Endothelial cell of umbilical vein (primary cell): ENCODE data around the gene PDE6B. TPM values are rescaled to one million over a fixed set of nuclear protein-coding genes. Genes with fewer than 3 reads are reported as not detected.
"Not testable (repeated sequence)": the region's sequence is repeated elsewhere in the genome, so short reads cannot be mapped to it uniquely, and the experiment has no call there.

Source experiments
- BruUV-seq: library from RNA; stranded (reverse); fragments of 400-500 nt; replicated peaks from 2 replicates; lab custom pipeline; 2021; lab: Mats Ljungman, UMichigan
- CTCF ChIA-PET: fragments of 300-600, 350-600 bp; sonication (Branson Sonifier 250); formaldehyde crosslinking; loops from one replicate; lab custom pipeline; 2021; ENCODE audit warnings: antibody characterized with exemption, inconsistent platforms; lab: Charles Lee
- POLR2A ChIA-PET: fragments of 300-600, 350-600 bp; sonication (Branson Sonifier 250); formaldehyde crosslinking; loops from one replicate; lab custom pipeline; 2021; ENCODE audit warnings: antibody characterized with exemption, inconsistent platforms; lab: Charles Lee
- DNase-seq: peaks from one replicate; pipeline ENCODE4 v3.0.0-alpha.2; 2011; ENCODE audit warnings: low read depth, low spot score
- FAIRE-seq: peaks from 2 replicates; lab custom pipeline; 2011; peaks lifted over from hg19 to GRCh38; lab: Jason Lieb, UNC
- H2AFZ ChIP-seq: 2 replicates; pipeline ENCODE4 v1.6.0; 2012; ENCODE audit warnings: low read depth, low read length, control low read depth, inconsistent platforms
- H3K27ac ChIP-seq: 2 replicates; pipeline ENCODE4 v1.5.1; 2011; ENCODE audit warnings: low read depth, mild to moderate bottlenecking, control low read depth, low read length, moderate library complexity; ENCODE audit not compliant: insufficient read depth
- H3K27me3 ChIP-seq, 2 experiments: 2 replicates each; pipeline versions ENCODE4 v1.6.0 to v1.6.1; 2011; ENCODE audit warnings: low read length in 2 of 2, mixed read lengths in 1 of 2; ENCODE audit not compliant: control insufficient read depth in 2 of 2, insufficient read depth in 2 of 2
- H3K36me3 ChIP-seq, 2 experiments: 2 replicates in 1 of 2; 3 replicates in 1 of 2; pipeline ENCODE4 v1.5.1; 2011; ENCODE audit warnings: low read length in 2 of 2, mild to moderate bottlenecking in 1 of 2, moderate library complexity in 1 of 2; ENCODE audit not compliant: control insufficient read depth in 2 of 2, insufficient read depth in 2 of 2; ENCODE audit errors: extremely low read depth in 1 of 2
- H3K4me1 ChIP-seq: 3 replicates; pipeline ENCODE4 v1.5.1; 2011; ENCODE audit warnings: mild to moderate bottlenecking, low read length; ENCODE audit not compliant: control insufficient read depth, insufficient read depth; ENCODE audit errors: extremely low read depth
- H3K4me2 ChIP-seq: 2 replicates; pipeline ENCODE4 v1.6.1; 2011; ENCODE audit warnings: low read length, control low read depth, mixed read lengths; ENCODE audit not compliant: insufficient read depth
- H3K4me3 ChIP-seq, 3 experiments: fragments of 200-600 bp in 1 of 3; sonication (generic), shearing (Covaris generic) in 1 of 3; replicated peaks in 1 of 3; 2 replicates each; pipeline ENCODE4 v1.5.1; 2011 to 2016; ENCODE audit warnings: control low read depth in 3 of 3, low read length in 3 of 3, mild to moderate bottlenecking in 2 of 3, inconsistent platforms in 1 of 3, low read depth in 1 of 3, moderate library complexity in 1 of 3; ENCODE audit not compliant: insufficient read depth in 1 of 3
- H3K79me2 ChIP-seq: 2 replicates; pipeline ENCODE4 v1.6.0; 2012; ENCODE audit warnings: low read length, inconsistent platforms; ENCODE audit not compliant: control insufficient read depth, insufficient read depth
- H3K9ac ChIP-seq: replicated peaks from 2 replicates; pipeline ENCODE3; 2011; ENCODE audit warnings: low read length, control low read depth; ENCODE audit not compliant: insufficient read depth; ENCODE audit errors: extremely low read depth
- H3K9me1 ChIP-seq: replicated peaks from 3 replicates; pipeline ENCODE4 v1.6.0; 2011; ENCODE audit warnings: mild to moderate bottlenecking, low read length; ENCODE audit not compliant: control insufficient read depth, insufficient read depth; ENCODE audit errors: extremely low read depth
- H3K9me3 ChIP-seq: replicated peaks from 2 replicates; pipeline ENCODE4 v1.5.1; 2012; ENCODE audit warnings: low read length, inconsistent platforms; ENCODE audit not compliant: control insufficient read depth, insufficient read depth
- H4K20me1 ChIP-seq: replicated peaks from 2 replicates; pipeline ENCODE3; 2011; ENCODE audit warnings: mild to moderate bottlenecking, low read length; ENCODE audit not compliant: control insufficient read depth, insufficient read depth; ENCODE audit errors: extremely low read depth
- EZH2 ChIP-seq: IDR thresholded peaks from 2 replicates; pipeline ENCODE4 v1.6.1; 2012; ENCODE audit warnings: borderline replicate concordance, low read depth, mild to moderate bottlenecking, moderate library complexity, low read length, inconsistent platforms; ENCODE audit not compliant: severe bottlenecking
- FOS ChIP-seq: IDR thresholded peaks from 2 replicates; pipeline ENCODE4 v1.6.1; 2011; ENCODE audit warnings: mild to moderate bottlenecking, low read length, moderate library complexity, borderline replicate concordance; ENCODE audit not compliant: insufficient read depth
- GATA2 ChIP-seq: IDR thresholded peaks from 2 replicates; pipeline ENCODE4 v1.7.0; 2011; ENCODE audit warnings: low read depth, mild to moderate bottlenecking, moderate library complexity, mixed read lengths, low read length; ENCODE audit not compliant: insufficient read length, insufficient read depth
- JUN ChIP-seq: IDR thresholded peaks from 2 replicates; pipeline ENCODE4 v1.6.1; 2011; ENCODE audit warnings: borderline replicate concordance, low read depth; ENCODE audit not compliant: insufficient read length, insufficient read depth
- MAX ChIP-seq: IDR thresholded peaks from 2 replicates; pipeline ENCODE4 v1.6.1; 2011; ENCODE audit not compliant: insufficient read depth, insufficient read length
- MYC ChIP-seq: IDR thresholded peaks from one replicate; pipeline ENCODE4 v1.6.1; 2011; ENCODE audit warnings: mild to moderate bottlenecking, low read depth, low read length
- POLR2A ChIP-seq: IDR thresholded peaks from 2 replicates; pipeline ENCODE4 v1.6.1; 2012; ENCODE audit warnings: low read depth, mild to moderate bottlenecking, control low read depth, low read length
- POLR2AphosphoS5 ChIP-seq: IDR thresholded peaks from 2 replicates; pipeline ENCODE4 v1.6.1; 2012; ENCODE audit warnings: low read depth, mild to moderate bottlenecking, control low read depth, low read length, moderate library complexity; ENCODE audit not compliant: insufficient read depth
- dilution Hi-C: fragments of 300-500 bp; cut with MboI; formaldehyde crosslinking; loops from one replicate; pipeline ENCODE4 v1.15.0; 2019; ENCODE audit warnings: low sequenced_read_pairs; ENCODE audit not compliant: extremely low pct_ligation_motif_present
- intact Hi-C: fragments of 100-400 bp; cut with micrococcal nuclease; formaldehyde crosslinking; loops from one replicate; pipeline ENCODE4 v1.10.0; 2022
- polyA plus RNA-seq, 4 experiments: library from polyadenylated mRNA; depleted of rRNA in 3 of 4; stranded (reverse) in 3 of 4; unstranded in 1 of 4; fragments of >200 nt; gene quantifications; 2 replicates each; pipeline versions ENCODE4 v1.2.1 to v1.2.3, GENCODE V29; 2011 to 2012; ENCODE audit warnings: missing spikeins in 1 of 4
- total RNA-seq: library from RNA; stranded (reverse); gene quantifications from 2 replicates; pipeline ENCODE4 v1.2.3, GENCODE V29; 2021
- TF ChIP-seq, protein P1 (sequence below), 2 donors: IDR thresholded peaks; 1 replicate in 1 of 2; 2 replicates in 1 of 2; pipeline ENCODE4 v1.5.1; 2011; ENCODE audit warnings: low read length in 2 of 2, mild to moderate bottlenecking in 2 of 2, moderate library complexity in 2 of 2, control low read depth in 1 of 2, inconsistent platforms in 1 of 2, low read depth in 1 of 2; ENCODE audit not compliant: insufficient read depth in 1 of 2; ENCODE audit errors: extremely low read depth in 1 of 2

PDE6B gene
- total and polyA plus RNA-seq, 2 donors (not counting 3 experiments of a cell fraction or from before 2014, with no cell fraction given) = 0.77 to 1.8 TPM

DNA sequence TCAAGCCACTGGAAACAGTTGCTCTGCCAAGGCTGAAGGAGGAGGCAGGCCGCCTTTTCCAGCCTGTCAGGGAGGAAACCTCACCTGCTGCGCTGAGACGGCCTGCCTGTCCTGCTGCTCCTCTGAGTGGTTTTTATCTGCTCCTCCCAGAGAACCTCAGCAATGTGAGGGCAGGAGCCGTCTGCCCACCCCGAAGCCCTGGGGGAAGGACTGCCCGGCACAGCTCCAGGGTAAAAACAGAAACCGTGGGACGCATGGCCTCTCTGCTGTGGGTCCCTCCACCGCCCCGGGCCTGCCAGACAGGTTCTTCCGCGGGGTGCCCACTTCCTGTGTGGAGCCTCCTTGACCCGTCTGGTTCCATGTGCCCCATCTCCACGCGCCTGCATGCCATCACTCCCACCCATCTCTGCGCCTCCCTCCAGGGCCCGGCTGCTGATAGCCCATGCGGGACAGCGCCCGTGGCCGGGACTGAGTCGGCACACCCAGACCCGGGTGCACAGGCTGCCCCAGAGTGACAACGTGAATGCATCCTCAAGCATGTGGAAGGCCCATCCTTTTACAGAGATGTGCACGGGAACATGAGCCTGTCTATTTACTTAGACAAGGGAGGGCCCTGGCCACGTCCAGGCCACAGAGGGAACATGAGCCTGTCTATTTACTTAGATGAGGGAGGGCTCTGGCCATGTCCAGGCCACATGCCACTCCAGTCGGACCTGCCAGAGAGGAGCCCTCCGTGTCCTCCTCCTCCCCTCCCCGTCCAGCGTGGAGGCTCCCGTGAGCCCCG, 67.6 kb downstream of the PDE6B start:
- H3K9me3 ChIP-seq = no peaks in the 10 kb centered on the region
- no peak overlapping the region for H3K4me3 ChIP-seq
- H3K4me1 ChIP-seq = peaks cover 8% of the 10 kb centered on the region
- TF ChIP-seq JUN (no peak), EZH2 (no peak), GATA2 (no peak), MYC (no peak), POLR2AphosphoS5 (no peak), MAX (no peak), POLR2A (no peak), FOS (no peak)
- TF ChIP-seq, protein P1, sequence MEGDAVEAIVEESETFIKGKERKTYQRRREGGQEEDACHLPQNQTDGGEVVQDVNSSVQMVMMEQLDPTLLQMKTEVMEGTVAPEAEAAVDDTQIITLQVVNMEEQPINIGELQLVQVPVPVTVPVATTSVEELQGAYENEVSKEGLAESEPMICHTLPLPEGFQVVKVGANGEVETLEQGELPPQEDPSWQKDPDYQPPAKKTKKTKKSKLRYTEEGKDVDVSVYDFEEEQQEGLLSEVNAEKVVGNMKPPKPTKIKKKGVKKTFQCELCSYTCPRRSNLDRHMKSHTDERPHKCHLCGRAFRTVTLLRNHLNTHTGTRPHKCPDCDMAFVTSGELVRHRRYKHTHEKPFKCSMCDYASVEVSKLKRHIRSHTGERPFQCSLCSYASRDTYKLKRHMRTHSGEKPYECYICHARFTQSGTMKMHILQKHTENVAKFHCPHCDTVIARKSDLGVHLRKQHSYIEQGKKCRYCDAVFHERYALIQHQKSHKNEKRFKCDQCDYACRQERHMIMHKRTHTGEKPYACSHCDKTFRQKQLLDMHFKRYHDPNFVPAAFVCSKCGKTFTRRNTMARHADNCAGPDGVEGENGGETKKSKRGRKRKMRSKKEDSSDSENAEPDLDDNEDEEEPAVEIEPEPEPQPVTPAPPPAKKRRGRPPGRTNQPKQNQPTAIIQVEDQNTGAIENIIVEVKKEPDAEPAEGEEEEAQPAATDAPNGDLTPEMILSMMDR (IDR thresholded peaks at IDR 0.05; ENCODE audit: extremely low read depth in 1 of 2, insufficient read depth in 1 of 2, low read depth in 1 of 2, low read length in 2 of 2) = no peak
- dilution Hi-C loops (no loop called here), intact Hi-C loops (no loop called here)
- H3K79me2 ChIP-seq = no peaks in the 10 kb centered on the region
- no peaks in the 10 kb centered on the region for H4K20me1 ChIP-seq
- H3K4me2 ChIP-seq = no peak overlapping the region
- FAIRE-seq (no peak), DNase-seq (no peak)
- ChIA-PET CTCF (interaction anchor here (1.0 kb wide), 1 partner anchor 9 kb away, joined by 3 read pairs; no protein-coding TSS in a partner anchor), POLR2A (no interaction called here)
- no peak overlapping the region for H3K9ac ChIP-seq
- no TSS peak for BruUV-seq
- no peak overlapping the region for H2AFZ ChIP-seq
- H3K36me3 ChIP-seq = no peaks in the 10 kb centered on the region
- no peak overlapping the region for H3K27ac ChIP-seq
- peaks cover 2 to 4% of the 10 kb centered on the region in 2 experiments for H3K27me3 ChIP-seq
- H3K9me1 ChIP-seq = no peaks in the 10 kb centered on the region

- POLR2A ChIA-PET = not testable (repeated sequence)
Observed at GRCh38 chr4:694341-694940, 69.1 kb downstream of the PDE6B start.

More at GRCh38 chr4:694341-694940, 69.1 kb downstream of the PDE6B start:
- H3K4me3 ChIP-seq, H3K9me1 ChIP-seq, H3K9me3 ChIP-seq, H4K20me1 ChIP-seq, H3K4me2 ChIP-seq, H2AFZ ChIP-seq, H3K9ac ChIP-seq, H3K36me3 ChIP-seq, DNase-seq, FAIRE-seq, H3K4me1 ChIP-seq, H3K27me3 ChIP-seq, H3K79me2 ChIP-seq, dilution Hi-C loops, H3K27ac ChIP-seq, intact Hi-C loops, BruUV-seq: not testable (repeated sequence)
- CTCF ChIA-PET = interaction anchor here (0.8 to 0.9 kb wide), 2 partner anchors 11 to 25 kb away, joined by 3 read pairs; no protein-coding TSS in a partner anchor
